GM23338 (cell line): ENCODE measurements around the gene NOL12. TPM values are rescaled to one million over a fixed set of nuclear protein-coding genes. Genes with fewer than 3 reads are reported as not detected.

ENCODE experiments used
- ATAC-seq: fragments of 200-7000 bp; cut with Tn5 transposase; 3 replicates; pipeline ENCODE4 v1.9.1; 2020
- DNase-seq: peaks from one replicate; pipeline ENCODE4 v3.0.0-alpha.2; 2015; ENCODE audit warnings: low spot score
- H2AFZ ChIP-seq: fragments of 200-600 bp; sonication (generic); 2 replicates; pipeline ENCODE4 v1.8.0; 2016; ENCODE audit warnings: antibody characterized with exemption, mild to moderate bottlenecking, moderate library complexity
- H3F3A ChIP-seq: fragments of 200-600 bp; sonication (generic); replicated peaks from 2 replicates; pipeline ENCODE4 v1.8.0; 2017; ENCODE audit warnings: antibody characterized with exemption, mixed run types, low read depth
- H3K27ac ChIP-seq: fragments of 200-600 bp; sonication (generic); 2 replicates; pipeline ENCODE4 v1.6.1; 2016; ENCODE audit warnings: low read depth
- H3K27me3 ChIP-seq: fragments of 200-600 bp; sonication (generic); 2 replicates; pipeline ENCODE4 v1.8.0; 2016; ENCODE audit warnings: mild to moderate bottlenecking, mixed run types, moderate library complexity; ENCODE audit not compliant: insufficient read depth
- H3K36me3 ChIP-seq: fragments of 200-600 bp; sonication (generic); 2 replicates; pipeline ENCODE4 v1.8.0; 2016; ENCODE audit warnings: mild to moderate bottlenecking; ENCODE audit not compliant: insufficient read depth
- H3K4me1 ChIP-seq: fragments of 200-600 bp; sonication (generic); 2 replicates; pipeline ENCODE4 v1.8.0; 2016; ENCODE audit warnings: mild to moderate bottlenecking, moderate library complexity; ENCODE audit not compliant: insufficient read depth
- H3K4me2 ChIP-seq: fragments of 200-600 bp; sonication (generic); 2 replicates; pipeline ENCODE4 v1.7.1; 2017; ENCODE audit warnings: mixed run types
- H3K4me3 ChIP-seq: fragments of 200-600 bp; sonication (generic); 2 replicates; pipeline ENCODE4 v1.6.1; 2016; ENCODE audit warnings: mixed run types
- H3K79me2 ChIP-seq: fragments of 200-600 bp; sonication (generic); replicated peaks from 2 replicates; pipeline ENCODE4 v1.8.0; 2017; ENCODE audit warnings: mild to moderate bottlenecking; ENCODE audit not compliant: insufficient read depth
- H3K9me2 ChIP-seq: fragments of 200-600 bp; sonication (generic); 2 replicates; pipeline ENCODE4 v1.8.0; 2017; ENCODE audit not compliant: insufficient read depth
- H4K20me1 ChIP-seq: fragments of 200-600 bp; sonication (generic); replicated peaks from 2 replicates; pipeline ENCODE4 v1.8.0; 2017; ENCODE audit warnings: mild to moderate bottlenecking; ENCODE audit not compliant: insufficient read depth
- H3K27ac Mint-ChIP-seq: 2 replicates; pipeline ENCODE4 v1.8.0; 2020; ENCODE audit warnings: inconsistent platforms, mild to moderate bottlenecking, moderate library complexity, mixed read lengths
- H3K27me3 Mint-ChIP-seq: 3 replicates; pipeline ENCODE4 v1.8.0; 2022; ENCODE audit warnings: low read depth, mild to moderate bottlenecking, moderate library complexity, mixed read lengths, inconsistent platforms; ENCODE audit not compliant: insufficient read depth, poor library complexity
- H3K36me3 Mint-ChIP-seq: 3 replicates; pipeline ENCODE4 v1.8.0; 2021; ENCODE audit warnings: low read depth, mild to moderate bottlenecking, inconsistent platforms, moderate library complexity, mixed read lengths
- H3K4me1 Mint-ChIP-seq: 3 replicates; pipeline ENCODE4 v1.8.0; 2020; ENCODE audit warnings: mild to moderate bottlenecking, inconsistent platforms, mixed read lengths
- H3K4me3 Mint-ChIP-seq: 3 replicates; pipeline ENCODE4 v1.8.0; 2021; ENCODE audit warnings: moderate library complexity, mild to moderate bottlenecking, inconsistent platforms, mixed read lengths
- H3K9me3 Mint-ChIP-seq: 3 replicates; pipeline ENCODE4 v1.8.0; 2020; ENCODE audit warnings: moderate library complexity, mild to moderate bottlenecking, inconsistent platforms, mixed read lengths
- CREB1 ChIP-seq: fragments of 250-450 bp; sonication (Bioruptor Pico); IDR thresholded peaks from 2 replicates; pipeline ENCODE4 v1.5.0; 2020; ENCODE audit warnings: low read depth, mild to moderate bottlenecking, moderate library complexity
- CTCF ChIP-seq, 2 experiments: fragments of 200-600 bp in 1 of 2; sonication (generic) in 1 of 2; conservative IDR thresholded peaks; 2 replicates each; pipeline versions ENCODE4 v1.5.1 to v1.6.1; 2016 to 2017; ENCODE audit warnings: antibody characterized with exemption in 2 of 2, low read depth in 2 of 2, mild to moderate bottlenecking in 2 of 2, moderate library complexity in 1 of 2
- POLR2AphosphoS5 ChIP-seq: IDR thresholded peaks from 2 replicates; pipeline ENCODE4 v1.6.1; 2016; ENCODE audit warnings: antibody characterized with exemption, low read depth
- STAT1 ChIP-seq: IDR thresholded peaks from one replicate; pipeline ENCODE4 v1.6.1; 2016; ENCODE audit warnings: antibody characterized with exemption; ENCODE audit not compliant: unreplicated experiment
- ZNF114 ChIP-seq: fragments of 250-450 bp; sonication (Bioruptor Pico); IDR thresholded peaks from 2 replicates; pipeline ENCODE4 v1.5.0; 2020; ENCODE audit warnings: mild to moderate bottlenecking, moderate library complexity
- ZNF331 ChIP-seq: fragments of 250-450 bp; sonication (Bioruptor Pico); IDR thresholded peaks from 2 replicates; pipeline ENCODE4 v1.5.0; 2020; ENCODE audit warnings: low read depth, mild to moderate bottlenecking, moderate library complexity
- ZNF462 ChIP-seq: fragments of 250-450 bp; sonication (Bioruptor Pico); IDR thresholded peaks from 2 replicates; pipeline ENCODE4 v1.5.0; 2020; ENCODE audit warnings: mild to moderate bottlenecking, moderate library complexity
- polyA plus RNA-seq: library from polyadenylated mRNA; unstranded; fragments of >200 nt; fragmentation: Nextera tagmentation; extraction: Ambion mirVana; gene quantifications from 2 replicates; pipeline ENCODE4 v1.2.1, GENCODE V29; 2016
- total RNA-seq: library from RNA; depleted of rRNA; stranded (reverse); fragments of >200 nt; shearing (Covaris generic); gene quantifications from 2 replicates; pipeline ENCODE4 v1.2.3, GENCODE V29; 2014

Gene NOL12
- total and polyA plus RNA-seq, 2 experiments from 2014 or later: 22.2 to 48.5 TPM

- H3K27ac Mint-ChIP-seq: no peak overlapping the region
- peaks cover 6% of the 10 kb centered on the region for H3K4me1 Mint-ChIP-seq
- TF ChIP-seq STAT1 (no peak), CTCF (conservative IDR thresholded peaks at IDR 0.05; ENCODE audit: low read depth in 2 of 2) (no peak), ZNF462 (CRISPR knock-in tag) (no peak), CREB1 (CRISPR knock-in tag) (no peak), ZNF331 (CRISPR knock-in tag) (no peak), ZNF114 (no peak), POLR2AphosphoS5 (no peak)
These were observed 4.9 kb downstream of the NOL12 start for GRCh38 chr22:37690901-37691504.

More at GRCh38 chr22:37690901-37691504, 4.9 kb downstream of the NOL12 start:
- Mint-ChIP-seq H3K9me3 (no peaks in the 10 kb centered on the region; the same call in 2 of the 3 replicates), H3K4me3 (no peak overlapping the region; the same call in 2 of the 3 replicates), H3K36me3 (peaks cover 42% of the 10 kb centered on the region), H3K27me3 (peaks cover 6% of the 10 kb centered on the region)
- DNase-seq (no peak), ATAC-seq (no peak)
- H3K36me3 ChIP-seq: no peaks in the 10 kb centered on the region
- no peaks in the 10 kb centered on the region for H3K9me2 ChIP-seq
- no peak overlapping the region for H2AFZ ChIP-seq
- no peaks in the 10 kb centered on the region for H3K27me3 ChIP-seq
- H4K20me1 ChIP-seq: no peaks in the 10 kb centered on the region
- peaks cover 4% of the 10 kb centered on the region for H3K4me1 ChIP-seq
- no peak overlapping the region for H3K27ac ChIP-seq
- no peak overlapping the region for H3K4me3 ChIP-seq
- no peak overlapping the region for H3K4me2 ChIP-seq
- peaks cover 11% of the 10 kb centered on the region for H3K79me2 ChIP-seq
- peaks cover 7% of the 10 kb centered on the region for H3F3A ChIP-seq
